A549 treated with Hydrocortisone at 1 μM for 4 hours (cell line): ENCODE data around the gene ALG14. TPM values are rescaled to one million over a fixed set of nuclear protein-coding genes. Genes with fewer than 3 reads are reported as not detected.

Experiments used
- total RNA-seq: library from RNA; stranded (reverse); fragments of 200-300 nt; extraction: Qiagen RNA extraction; gene quantifications from 5 replicates; pipeline ENCODE4 v1.2.3, GENCODE V29; 2022

ALG14 gene, protein sequence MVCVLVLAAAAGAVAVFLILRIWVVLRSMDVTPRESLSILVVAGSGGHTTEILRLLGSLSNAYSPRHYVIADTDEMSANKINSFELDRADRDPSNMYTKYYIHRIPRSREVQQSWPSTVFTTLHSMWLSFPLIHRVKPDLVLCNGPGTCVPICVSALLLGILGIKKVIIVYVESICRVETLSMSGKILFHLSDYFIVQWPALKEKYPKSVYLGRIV
- 4.8 to 8.4 TPM (median 7.2 TPM) in 5 replicates for total RNA-seq

GRCh38 chr1:95072532-95073419, at the start of gene ALG14:
TSS of gene ALG14 (minus strand) at chr1:95072951. CDS start at chr1:95072898, 53 bp downstream.

GRCh38 chr1:95117207-95118066, 44.7 kb upstream of the ALG14 start, which contains the start of gene TLCD4:
TSS of gene TLCD4 (plus strand) at chr1:95117355. CDS start at chr1:95143902, 26,547 bp downstream.

DNA sequence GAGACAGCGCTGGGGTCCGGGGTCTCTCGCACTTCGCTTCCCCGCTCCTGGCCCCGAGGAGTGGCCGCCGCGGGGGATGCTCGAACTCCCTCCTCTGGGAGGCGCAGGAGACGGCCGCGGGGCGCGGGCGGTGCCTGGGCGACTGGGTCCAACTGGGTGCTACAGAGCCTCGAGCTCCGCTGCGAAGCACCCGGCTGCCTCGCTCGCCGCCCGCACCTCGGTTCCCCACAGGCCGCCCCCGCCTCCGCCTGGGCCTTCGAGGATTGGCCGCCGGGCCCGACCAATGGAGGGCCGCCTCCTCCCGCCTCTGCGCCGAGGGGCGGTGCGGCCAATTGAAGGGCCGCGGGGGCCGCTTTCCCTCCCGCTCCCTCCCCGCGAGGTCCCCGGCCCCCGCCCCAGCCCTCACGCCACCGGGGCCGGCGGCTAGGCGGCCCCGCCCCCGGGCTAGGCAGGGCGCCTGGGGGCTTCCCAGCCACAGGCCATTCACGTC, 145.8 kb downstream of the ALG14 start, which contains the start of gene CNN3:
TSS of gene CNN3 (minus strand) at position 196 of the 490 bp plus-strand sequence. CDS start 216 bp downstream, outside the sequence.

Other genes with a start within 250 kb of the ALG14 start
- gene CNN3, start 145.8 kb downstream of the ALG14 start, total RNA-seq, result 50.2 to 62.4 TPM (median 51.3 TPM) in 5 replicates
- 7.7 to 12.5 TPM (median 10.4 TPM) in 5 replicates for gene TLCD4, start 44.4 kb upstream of the ALG14 start, total RNA-seq
- 7.7 to 10.8 TPM (median 10.2 TPM) in 5 replicates for gene RWDD3, start 161.3 kb upstream of the ALG14 start, total RNA-seq